K562 (cell line): Measurements from ENCODE around the gene ILF3. TPM values are rescaled to one million over a fixed set of nuclear protein-coding genes. Genes with fewer than 3 reads are reported as not detected.
A peak's percentile ranks its signal among the peaks of the same experiment; 100 is the strongest.

Source experiments
- ATAC-seq: fragments of 200-7000 bp; cut with Tn5 transposase; 3 replicates; pipeline ENCODE4 v1.9.1; 2020; ENCODE audit warnings: moderate library complexity
- BruUV-seq: library from RNA; stranded (reverse); fragments of 400-500 nt; replicated peaks from 2 replicates; lab custom pipeline; 2021; lab: Mats Ljungman, UMichigan
- CTCF ChIA-PET: fragments of 300-600 bp; formaldehyde crosslinking; extraction: SDS; loops from one replicate; lab custom pipeline; 2021; ENCODE audit warnings: low intra/inter-chr PET ratio; lab: Yijun Ruan, JAX
- POLR2A ChIA-PET: fragments of 300-600, 350-650 bp; sonication (Branson Sonifier 250); formaldehyde crosslinking; extraction: SDS; loops from one replicate; lab custom pipeline; 2021; ENCODE audit warnings: antibody characterized with exemption, inconsistent platforms; lab: Yijun Ruan, JAX
- DNase-seq, 4 experiments: peaks; one replicate each; pipeline versions ENCODE4 v3.0.0 to v3.0.0-alpha.2; 2011 to 2018; ENCODE audit warnings: low spot score in 3 of 4, mixed read lengths in 3 of 4; ENCODE audit errors: extremely low read depth in 1 of 4
- FAIRE-seq: peaks from 2 replicates; lab custom pipeline; 2011; peaks lifted over from hg19 to GRCh38; lab: Jason Lieb, UNC
- H2AFZ ChIP-seq: 2 replicates; pipeline ENCODE4 v1.6.0; 2011; ENCODE audit warnings: low read depth, low read length, control low read depth, inconsistent platforms
- H3K27ac ChIP-seq: fragments of 200-600 bp; 3 replicates; pipeline ENCODE4 v1.8.0; 2011; ENCODE audit warnings: low read depth, mild to moderate bottlenecking, control low read depth, inconsistent platforms, low read length, moderate library complexity, mixed read lengths; ENCODE audit errors: extremely low read depth
- H3K27me3 ChIP-seq, 2 experiments: fragments of 300-600 bp in 1 of 2; 2 replicates in 1 of 2; 3 replicates in 1 of 2; pipeline versions ENCODE4 v1.6.0 to v1.8.0; 2011; ENCODE audit warnings: inconsistent platforms in 2 of 2, low read length in 2 of 2, mild to moderate bottlenecking in 1 of 2, mixed read lengths in 1 of 2, moderate library complexity in 1 of 2; ENCODE audit not compliant: control insufficient read depth in 2 of 2, insufficient read depth in 2 of 2
- H3K36me3 ChIP-seq: fragments of 300-600 bp; 3 replicates; pipeline ENCODE4 v1.8.0; 2011; ENCODE audit warnings: mild to moderate bottlenecking, low read length, inconsistent platforms; ENCODE audit not compliant: control insufficient read depth, insufficient read depth
- H3K4me1 ChIP-seq, 2 experiments: fragments of 200-600 bp in 1 of 2; replicated peaks in 1 of 2; 2 replicates in 1 of 2; 3 replicates in 1 of 2; pipeline versions ENCODE4 v1.5.1 to v1.8.0; 2011; ENCODE audit warnings: inconsistent platforms in 2 of 2, low read length in 2 of 2, mild to moderate bottlenecking in 1 of 2, mixed read lengths in 1 of 2, moderate library complexity in 1 of 2; ENCODE audit not compliant: control insufficient read depth in 2 of 2, insufficient read depth in 2 of 2
- H3K4me2 ChIP-seq: 2 replicates; pipeline ENCODE4 v1.6.1; 2011; ENCODE audit warnings: low read length, control low read depth, inconsistent platforms, mixed read lengths; ENCODE audit not compliant: insufficient read depth
- H3K4me3 ChIP-seq: fragments of 200-600 bp; sonication (generic), shearing (Covaris generic); 2 replicates; pipeline ENCODE4 v1.5.1; 2016; ENCODE audit warnings: control low read depth, inconsistent platforms
- H3K79me2 ChIP-seq: fragments of 200-600 bp; 3 replicates; pipeline ENCODE4 v1.8.0; 2011; ENCODE audit warnings: low read length, inconsistent platforms; ENCODE audit not compliant: control insufficient read depth, insufficient read depth
- H3K9ac ChIP-seq, 2 experiments: 2 replicates each; pipeline versions ENCODE4 v1.6.0 to v1.6.1; 2011; ENCODE audit warnings: low read depth in 2 of 2, low read length in 2 of 2, control low read depth in 1 of 2, inconsistent platforms in 1 of 2, mild to moderate bottlenecking in 1 of 2, mixed read lengths in 1 of 2; ENCODE audit not compliant: insufficient read depth in 1 of 2
- H3K9me1 ChIP-seq: one replicate; pipeline ENCODE4 v1.6.0; 2011; ENCODE audit warnings: inconsistent platforms, mild to moderate bottlenecking, low read length, moderate library complexity; ENCODE audit not compliant: control insufficient read depth, insufficient read depth
- H3K9me3 ChIP-seq: replicated peaks from 2 replicates; pipeline ENCODE4 v1.5.1; 2011; ENCODE audit warnings: low read depth, low read length, inconsistent platforms; ENCODE audit not compliant: control insufficient read depth, insufficient read depth
- H4K20me1 ChIP-seq: replicated peaks from 2 replicates; pipeline ENCODE4 v1.6.1; 2011; ENCODE audit warnings: low read length, inconsistent platforms, mixed read lengths; ENCODE audit not compliant: control insufficient read depth, insufficient read depth
- POLR2A ChIP-seq: fragments of 450-650 bp; conservative IDR thresholded peaks from 2 replicates; pipeline ENCODE4 v1.6.1; 2016
- SUPT5H ChIP-seq: fragments of 450-650 bp; IDR thresholded peaks from 2 replicates; pipeline ENCODE4 v1.6.1; 2016
- ZFP91 ChIP-seq: sonication (generic); formaldehyde crosslinking; IDR thresholded peaks from 2 replicates; pipeline ENCODE4 v1.8.0; 2022; ENCODE audit warnings: mild to moderate bottlenecking, missing genetic modification reagents
- WGBS: fragments of 100-300 bp; shearing (Covaris generic); methylation state at CpG from one replicate; pipeline ENCODE4 v1.1.6; 2016; ENCODE audit warnings: low coverage, mixed read lengths; ENCODE audit not compliant: insufficient coverage; ENCODE audit errors: missing lambda C conversion rate; 5-methylcytosine and 5-hydroxymethylcytosine counted together
- in situ Hi-C: fragments of 300-500 bp; cut with MboI; formaldehyde crosslinking; loops from 4 replicates; pipeline ENCODE4 v1.15.0; 2018; ENCODE audit warnings: inconsistent platforms, mixed read lengths
- intact Hi-C: fragments of 100-400 bp; cut with micrococcal nuclease; formaldehyde crosslinking; loops from 2 replicates; pipeline ENCODE4 v1.14.2; 2022
- polyA plus RNA-seq, 8 experiments: library from polyadenylated mRNA; depleted of rRNA in 4 of 8; stranded (reverse) in 5 of 8; unstranded in 3 of 8; fragments of >200 nt; fragmentation: Nextera tagmentation in 2 of 8; fragmentation: Illumina TruSeq in 1 of 8; extraction: Ambion mirVana in 2 of 8; extraction: Trizol in 1 of 8; gene quantifications; 2 replicates each; pipeline versions ENCODE4 v1.2.1 to v1.2.3, GENCODE V29; 2011 to 2014; ENCODE audit warnings: inconsistent platforms in 1 of 8, missing spikeins in 1 of 8
- total RNA-seq, 7 experiments: library from RNA; depleted of rRNA in 6 of 7; stranded (reverse); fragments of >200 nt in 6 of 7; fragmentation: Illumina TruSeq in 2 of 7; extraction: Trizol in 2 of 7; gene quantifications; 2 replicates each; pipeline versions ENCODE4 v1.2.1 to v1.2.3, GENCODE V29; 2011 to 2021; ENCODE audit warnings: low replicate concordance in 1 of 7
- TF ChIP-seq, protein P1 (sequence below): fragments of 450-650 bp; IDR thresholded peaks from 2 replicates; pipeline ENCODE4 v1.6.1; 2016; ENCODE audit warnings: mild to moderate bottlenecking

ILF3 gene
- total and polyA plus RNA-seq, 9 of the 15 experiments (the other 6 are each of a cell fraction or from before 2014, with no cell fraction given), result 26.0 to 453 (median 175) TPM

DNA sequence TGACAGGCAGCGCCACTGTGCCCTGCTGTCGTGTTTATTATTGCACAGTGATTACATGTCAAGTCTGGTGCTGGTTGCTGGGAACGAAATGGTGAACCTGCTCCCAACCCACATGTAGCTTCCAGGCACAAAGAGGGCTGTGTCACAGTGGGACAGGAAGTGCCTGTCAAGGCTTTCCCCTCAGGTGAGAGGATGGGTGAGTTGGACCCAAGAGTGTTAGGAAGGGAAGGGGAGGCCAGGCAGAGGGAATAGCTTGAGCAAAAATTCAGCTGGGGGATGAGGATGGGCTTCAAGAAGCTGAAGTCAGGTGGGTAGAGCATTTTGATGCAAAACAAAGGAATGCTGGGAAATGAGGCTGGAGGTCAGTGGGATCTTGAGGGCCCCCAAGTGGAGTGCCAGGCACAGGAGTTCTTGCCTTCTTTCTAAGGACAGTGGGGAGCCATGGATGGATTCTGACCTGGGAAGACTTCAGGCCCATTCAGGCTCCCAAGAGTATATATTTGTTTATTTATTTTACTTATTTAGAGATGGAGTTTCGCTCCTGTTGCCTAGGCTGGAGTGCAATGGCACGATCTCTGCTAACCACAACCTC is 38.6 kb downstream of the ILF3 start:
- DNase-seq, result peak in 1 of 4 experiments; percentile 20
- no peaks in the 10 kb centered on the region for H3K9me3 ChIP-seq
- H3K9ac ChIP-seq, result no peak overlapping the region
- no peaks in the 10 kb centered on the region for H3K79me2 ChIP-seq
- no peak overlapping the region for H2AFZ ChIP-seq
- ChIA-PET POLR2A (interaction anchor here (0.9 to 2.8 kb wide), 3 partner anchors 10 to 112 kb away, joined by 3 to 13 read pairs (median 5); no protein-coding TSS in a partner anchor), CTCF (no interaction called here)
- intact Hi-C loops (no loop called here), in situ Hi-C loops (no loop called here)
- H3K36me3 ChIP-seq, result peaks cover 49% of the 10 kb centered on the region; the same call in 2 of the 3 replicates
- H3K4me2 ChIP-seq, result no peak overlapping the region
- H4K20me1 ChIP-seq, result peaks cover 41% of the 10 kb centered on the region
- BruUV-seq, result no TSS peak
- H3K4me1 ChIP-seq, result peaks cover 6 to 26% of the 10 kb centered on the region in 2 experiments; a peak in 4 of 5 replicates
- peak; percentile 59 for FAIRE-seq
- H3K9me1 ChIP-seq, result peaks cover 9% of the 10 kb centered on the region
- whole genome bisulfite sequencing, result 86% methylated on average over 5 of the region's 5 CpGs
- H3K4me3 ChIP-seq, result no peak overlapping the region
- H3K27ac ChIP-seq, result no peak overlapping the region
- peaks cover 4 to 7% of the 10 kb centered on the region in 2 experiments; a peak in 2 of 5 replicates for H3K27me3 ChIP-seq
- ATAC-seq, result no peak
- TF ChIP-seq SUPT5H (peak; percentile 57), ZFP91 (CRISPR knock-in tag) (no peak), POLR2A (peak; percentile 62)
- TF ChIP-seq, protein P1, sequence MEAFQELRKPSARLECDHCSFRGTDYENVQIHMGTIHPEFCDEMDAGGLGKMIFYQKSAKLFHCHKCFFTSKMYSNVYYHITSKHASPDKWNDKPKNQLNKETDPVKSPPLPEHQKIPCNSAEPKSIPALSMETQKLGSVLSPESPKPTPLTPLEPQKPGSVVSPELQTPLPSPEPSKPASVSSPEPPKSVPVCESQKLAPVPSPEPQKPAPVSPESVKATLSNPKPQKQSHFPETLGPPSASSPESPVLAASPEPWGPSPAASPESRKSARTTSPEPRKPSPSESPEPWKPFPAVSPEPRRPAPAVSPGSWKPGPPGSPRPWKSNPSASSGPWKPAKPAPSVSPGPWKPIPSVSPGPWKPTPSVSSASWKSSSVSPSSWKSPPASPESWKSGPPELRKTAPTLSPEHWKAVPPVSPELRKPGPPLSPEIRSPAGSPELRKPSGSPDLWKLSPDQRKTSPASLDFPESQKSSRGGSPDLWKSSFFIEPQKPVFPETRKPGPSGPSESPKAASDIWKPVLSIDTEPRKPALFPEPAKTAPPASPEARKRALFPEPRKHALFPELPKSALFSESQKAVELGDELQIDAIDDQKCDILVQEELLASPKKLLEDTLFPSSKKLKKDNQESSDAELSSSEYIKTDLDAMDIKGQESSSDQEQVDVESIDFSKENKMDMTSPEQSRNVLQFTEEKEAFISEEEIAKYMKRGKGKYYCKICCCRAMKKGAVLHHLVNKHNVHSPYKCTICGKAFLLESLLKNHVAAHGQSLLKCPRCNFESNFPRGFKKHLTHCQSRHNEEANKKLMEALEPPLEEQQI, result no peak
